Trophoblast cell (in vitro differentiated cells and primary cell): ENCODE results near the gene C5orf58.

Experiments used
- DNase-seq, 2 donors: peaks; one replicate each; pipeline ENCODE4 v3.0.0-alpha.2; 2016
- H2AFZ ChIP-seq: 2 replicates; pipeline ENCODE4 v1.6.1; 2013; ENCODE audit warnings: low read length, moderate library complexity, mild to moderate bottlenecking; ENCODE audit not compliant: insufficient read depth, poor library complexity
- H2AK5ac ChIP-seq: 2 replicates; pipeline ENCODE4 v1.6.1; 2013; ENCODE audit warnings: mild to moderate bottlenecking, low read length
- H2BK120ac ChIP-seq: 2 replicates; pipeline ENCODE4 v1.6.1; 2013; ENCODE audit warnings: low read length, mild to moderate bottlenecking, moderate library complexity; ENCODE audit not compliant: insufficient read depth, poor library complexity
- H2BK12ac ChIP-seq: 2 replicates; pipeline ENCODE4 v1.6.1; 2013; ENCODE audit warnings: mild to moderate bottlenecking, low read length, moderate library complexity
- H2BK5ac ChIP-seq: 2 replicates; pipeline ENCODE4 v1.6.1; 2013; ENCODE audit warnings: low read length, low read depth, moderate library complexity, mild to moderate bottlenecking; ENCODE audit not compliant: poor library complexity
- H3K14ac ChIP-seq: 2 replicates; pipeline ENCODE4 v1.6.1; 2013; ENCODE audit warnings: mild to moderate bottlenecking, low read length
- H3K18ac ChIP-seq: 2 replicates; pipeline ENCODE4 v1.6.1; 2013; ENCODE audit warnings: mild to moderate bottlenecking, low read length
- H3K23ac ChIP-seq: 2 replicates; pipeline ENCODE4 v1.6.1; 2013; ENCODE audit warnings: low read length
- H3K27ac ChIP-seq: 2 replicates; pipeline ENCODE4 v1.5.1; 2013; ENCODE audit warnings: low read depth, mild to moderate bottlenecking, inconsistent platforms, low read length, moderate library complexity
- H3K27me3 ChIP-seq: 2 replicates; pipeline ENCODE4 v1.6.1; 2013; ENCODE audit warnings: inconsistent platforms, mild to moderate bottlenecking, low read length, moderate library complexity; ENCODE audit not compliant: insufficient read depth
- H3K36me3 ChIP-seq, 2 experiments: 1 replicate in 1 of 2; 2 replicates in 1 of 2; pipeline ENCODE4 v1.6.1; 2013; ENCODE audit warnings: low read length in 2 of 2, mild to moderate bottlenecking in 2 of 2, moderate library complexity in 1 of 2; ENCODE audit not compliant: insufficient read depth in 2 of 2, control insufficient read depth in 1 of 2
- H3K4ac ChIP-seq: 2 replicates; pipeline ENCODE4 v1.6.1; 2013; ENCODE audit warnings: low read depth, mild to moderate bottlenecking, low read length, moderate library complexity
- H3K4me1 ChIP-seq, 2 experiments: 1 replicate in 1 of 2; 2 replicates in 1 of 2; pipeline ENCODE4 v1.6.1; 2013; ENCODE audit warnings: low read length in 2 of 2, mild to moderate bottlenecking in 2 of 2, moderate library complexity in 1 of 2; ENCODE audit not compliant: insufficient read depth in 2 of 2, control insufficient read depth in 1 of 2
- H3K4me2 ChIP-seq: 2 replicates; pipeline ENCODE4 v1.6.1; 2013; ENCODE audit warnings: inconsistent platforms, mild to moderate bottlenecking, low read length, moderate library complexity
- H3K4me3 ChIP-seq: 2 replicates; pipeline ENCODE4 v1.5.1; 2013; ENCODE audit warnings: mild to moderate bottlenecking, low read depth, low read length, inconsistent platforms
- H3K79me1 ChIP-seq: one replicate; pipeline ENCODE4 v1.6.1; 2013; ENCODE audit warnings: low read length
- H3K79me2 ChIP-seq: 2 replicates; pipeline ENCODE4 v1.6.1; 2013; ENCODE audit warnings: low read length, mild to moderate bottlenecking; ENCODE audit not compliant: control insufficient read depth, insufficient read depth, poor library complexity
- H3K9ac ChIP-seq: 2 replicates; pipeline ENCODE4 v1.6.1; 2013; ENCODE audit warnings: mild to moderate bottlenecking, low read length
- H3K9me3 ChIP-seq: 2 replicates; pipeline ENCODE4 v1.6.1; 2013; ENCODE audit warnings: low read depth, mild to moderate bottlenecking, control low read depth, inconsistent platforms, low read length; ENCODE audit not compliant: insufficient read depth
- H4K12ac ChIP-seq: 2 replicates; pipeline ENCODE4 v1.6.1; 2013; ENCODE audit warnings: low read depth, mild to moderate bottlenecking, low read length, moderate library complexity
- H4K8ac ChIP-seq: 2 replicates; pipeline ENCODE4 v1.6.1; 2013; ENCODE audit warnings: low read depth, mild to moderate bottlenecking, low read length, moderate library complexity
- H4K91ac ChIP-seq: one replicate; pipeline ENCODE4 v1.6.1; 2013; ENCODE audit warnings: low read depth, mild to moderate bottlenecking, low read length, moderate library complexity
- WGBS: extraction: QIAGEN DNeasy Blood & Tissue Kit; methylation state at CpG from one replicate; pipeline ENCODE4 v1.1.7; 2013; ENCODE audit warnings: missing lambda C conversion rate; ENCODE audit not compliant: insufficient read length, insufficient coverage; ENCODE audit errors: extremely low coverage; 5-methylcytosine and 5-hydroxymethylcytosine counted together

Gene C5orf58

GRCh38 chr5:170294057-170294456 lies 61.3 kb downstream of the C5orf58 start:
- no peaks in the 10 kb centered on the region for H3K36me3 ChIP-seq
- H3K4ac ChIP-seq: no peak overlapping the region
- H2BK5ac ChIP-seq: no peak overlapping the region
- H3K9ac ChIP-seq: no peak overlapping the region
- H3K4me3 ChIP-seq: no peak overlapping the region
- WGBS: no CpG with 5 or more reads among the region's 3 CpGs
- no peak overlapping the region for H2AFZ ChIP-seq
- H3K4me2 ChIP-seq: no peak overlapping the region
- H3K79me1 ChIP-seq: no peaks in the 10 kb centered on the region
- H3K27ac ChIP-seq: no peak overlapping the region
- H3K79me2 ChIP-seq: no peaks in the 10 kb centered on the region
- no peak overlapping the region for H2AK5ac ChIP-seq
- H2BK12ac ChIP-seq: no peak overlapping the region
- no peaks in the 10 kb centered on the region for H3K27me3 ChIP-seq
- no peak overlapping the region for H4K8ac ChIP-seq
- H3K14ac ChIP-seq: no peak overlapping the region
- H3K4me1 ChIP-seq: peaks cover 0 to 2% of the 10 kb centered on the region in 2 experiments
- H2BK120ac ChIP-seq: no peak overlapping the region
- peaks cover 9% of the 10 kb centered on the region for H3K9me3 ChIP-seq
- DNase-seq: no peak
- H3K18ac ChIP-seq: no peak overlapping the region
- no peak overlapping the region for H4K12ac ChIP-seq
- H3K23ac ChIP-seq: no peak overlapping the region
- H4K91ac ChIP-seq: no peak overlapping the region

GRCh38 chr5:170294556-170294955 lies 61.8 kb downstream of the C5orf58 start:
- Histone ChIP-seq H4K12ac (no peak overlapping the region), H2BK120ac (no peak overlapping the region)

More at GRCh38 chr5:170294556-170294955, 61.8 kb downstream of the C5orf58 start:
- Histone ChIP-seq H3K4ac (no peak overlapping the region), H3K27ac (no peak overlapping the region), H2BK12ac (no peak overlapping the region), H3K4me1 (peaks cover 0 to 2% of the 10 kb centered on the region in 2 experiments), H3K9ac (no peak overlapping the region), H3K4me3 (no peak overlapping the region), H4K91ac (no peak overlapping the region), H3K23ac (no peak overlapping the region), H3K4me2 (no peak overlapping the region), H3K14ac (no peak overlapping the region), H2BK5ac (no peak overlapping the region), H3K18ac (no peak overlapping the region), H3K79me1 (no peaks in the 10 kb centered on the region), H2AK5ac (no peak overlapping the region), H3K9me3 (peaks cover 6% of the 10 kb centered on the region), H3K36me3 (no peaks in the 10 kb centered on the region), H3K27me3 (no peaks in the 10 kb centered on the region), H4K8ac (no peak overlapping the region), H2AFZ (no peak overlapping the region), H3K79me2 (no peaks in the 10 kb centered on the region)
- DNase-seq: no peak
